HG03354 (cell line): ENCODE measurements around the gene BEAN1.
"Not testable (repeated sequence)": the region's sequence is repeated elsewhere in the genome, so short reads cannot be mapped to it uniquely, and the experiment has no call there.

Experiments used
- ATAC-seq: cut with Tn5 transposase; IDR thresholded peaks from one replicate; pipeline ENCODE4 v1.9.1; 2021; ENCODE audit warnings: mild to moderate bottlenecking; ENCODE audit not compliant: unreplicated experiment, poor library complexity, severe bottlenecking

The BEAN1 gene

DNA sequence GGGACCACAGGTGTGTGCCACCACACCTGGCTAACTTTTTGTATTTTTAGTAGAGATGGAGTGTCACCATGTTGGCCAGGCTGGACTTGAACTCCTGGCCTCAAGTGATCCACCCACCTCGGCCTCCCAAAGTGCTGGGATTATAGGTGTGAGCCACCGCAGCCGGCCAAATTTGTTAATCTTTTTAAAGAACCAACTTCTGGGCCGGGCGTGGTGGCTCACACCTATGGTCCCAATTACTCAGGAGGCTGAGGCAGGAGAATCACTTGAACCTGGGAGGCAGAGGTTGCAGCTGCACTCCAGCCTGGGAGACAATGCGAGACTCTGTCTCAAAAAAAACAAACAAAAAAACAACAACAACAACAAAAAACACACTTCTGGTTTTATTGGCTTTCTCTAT lies 38.9 kb downstream of the BEAN1 start:
- not testable (repeated sequence) for ATAC-seq

DNA sequence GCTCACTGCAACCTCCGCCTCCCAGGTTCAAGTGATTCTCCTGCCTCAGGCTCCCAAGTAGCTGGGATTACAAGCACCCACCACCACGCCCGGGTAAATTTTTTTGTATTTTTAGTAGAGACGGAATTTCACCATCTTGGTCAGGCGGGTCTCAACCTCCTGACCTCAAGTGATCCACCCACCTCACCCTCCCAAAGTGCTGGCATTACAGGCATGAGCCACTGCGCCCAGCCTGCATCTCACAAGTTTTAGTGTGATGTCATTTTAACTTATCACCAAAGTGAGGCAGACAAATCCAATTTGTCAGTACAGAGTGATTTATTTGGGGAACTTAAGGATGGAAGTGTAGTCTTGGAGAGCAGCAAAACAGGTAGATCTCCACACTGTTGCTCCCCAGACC lies 39.5 kb downstream of the BEAN1 start:
- ATAC-seq: not testable (repeated sequence)

DNA sequence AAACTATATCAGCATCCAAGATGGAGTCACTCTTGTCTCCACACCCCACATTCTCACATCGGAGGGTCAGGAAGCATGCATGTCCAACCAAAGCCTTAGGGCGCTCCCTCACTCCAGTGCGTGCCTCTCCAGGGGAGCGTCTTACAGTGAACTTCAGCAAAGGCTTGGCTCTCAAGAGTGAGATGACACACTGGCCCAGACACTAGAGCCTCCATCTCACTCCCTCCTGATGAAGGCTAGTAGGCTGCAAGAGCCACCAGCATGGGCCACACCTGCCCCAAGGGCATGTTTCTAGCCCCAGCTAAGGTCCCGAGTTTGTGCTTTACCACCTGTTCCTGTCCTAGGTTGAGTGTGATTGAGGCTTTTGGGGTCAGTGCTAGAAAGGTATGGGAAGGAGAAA lies 40.5 kb downstream of the BEAN1 start:
- ATAC-seq: no peak

DNA sequence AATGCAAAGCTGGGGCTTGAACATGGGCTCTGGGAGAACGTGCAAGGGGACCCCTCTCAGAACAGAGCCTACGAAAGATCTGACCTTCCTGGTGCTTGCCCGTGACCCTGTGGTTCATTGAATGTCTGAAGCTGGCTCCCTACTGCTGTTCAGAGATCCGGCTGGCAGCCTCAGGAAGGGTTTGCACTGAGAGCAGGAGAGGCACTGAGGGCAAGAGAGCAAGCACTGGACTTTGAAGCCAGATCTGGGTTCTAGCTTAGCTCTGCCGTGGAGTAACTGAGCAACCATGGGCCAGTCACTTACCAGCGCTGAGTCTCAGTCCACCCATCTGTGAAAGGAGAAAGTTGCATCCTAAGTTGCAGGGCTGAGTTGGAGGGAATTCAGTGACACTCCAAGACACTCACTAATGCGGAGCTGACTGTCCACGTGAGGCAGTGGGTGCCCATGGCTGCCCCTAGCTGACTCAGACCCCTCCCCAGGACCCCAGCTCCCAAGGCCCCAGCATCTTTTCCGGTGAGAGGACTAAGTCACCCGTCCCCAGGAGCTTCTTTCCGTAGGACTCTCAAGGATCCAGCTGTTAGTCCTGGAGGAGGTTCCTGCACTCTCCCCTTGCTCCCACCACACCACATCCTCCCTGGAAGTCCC lies 41.3 kb downstream of the BEAN1 start:
- ATAC-seq: no peak

DNA sequence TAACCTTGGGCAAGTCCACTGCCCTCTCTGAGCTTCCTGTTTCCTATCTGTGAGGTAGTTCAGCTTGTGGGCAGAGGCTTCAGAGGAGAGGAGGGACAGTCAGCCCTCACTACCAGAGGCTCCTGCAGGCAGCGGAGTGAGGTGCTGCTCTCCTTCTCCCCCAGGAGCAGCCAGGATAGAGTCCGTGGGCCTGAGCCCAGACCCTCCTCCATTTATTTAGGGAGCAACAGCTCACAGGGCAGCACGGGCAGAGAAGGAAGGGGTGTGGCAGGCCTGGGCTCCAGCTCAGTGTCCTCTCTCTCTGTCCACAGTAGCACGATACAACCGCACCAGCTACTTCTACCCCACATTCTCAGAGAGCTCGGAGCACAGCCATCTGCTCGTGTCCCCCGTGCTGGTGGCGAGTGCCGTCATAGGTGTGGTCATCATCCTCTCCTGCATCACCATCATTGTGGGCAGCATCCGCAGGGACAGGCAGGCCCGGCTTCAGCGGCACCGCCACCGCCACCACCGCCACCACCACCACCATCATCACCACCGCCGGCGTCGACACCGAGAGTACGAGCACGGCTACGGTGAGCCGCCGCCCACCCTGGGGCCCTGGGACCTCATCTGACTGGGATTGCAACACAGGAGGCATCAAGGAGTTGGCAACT lies 42.3 kb downstream of the BEAN1 start:
- no peak for ATAC-seq

DNA sequence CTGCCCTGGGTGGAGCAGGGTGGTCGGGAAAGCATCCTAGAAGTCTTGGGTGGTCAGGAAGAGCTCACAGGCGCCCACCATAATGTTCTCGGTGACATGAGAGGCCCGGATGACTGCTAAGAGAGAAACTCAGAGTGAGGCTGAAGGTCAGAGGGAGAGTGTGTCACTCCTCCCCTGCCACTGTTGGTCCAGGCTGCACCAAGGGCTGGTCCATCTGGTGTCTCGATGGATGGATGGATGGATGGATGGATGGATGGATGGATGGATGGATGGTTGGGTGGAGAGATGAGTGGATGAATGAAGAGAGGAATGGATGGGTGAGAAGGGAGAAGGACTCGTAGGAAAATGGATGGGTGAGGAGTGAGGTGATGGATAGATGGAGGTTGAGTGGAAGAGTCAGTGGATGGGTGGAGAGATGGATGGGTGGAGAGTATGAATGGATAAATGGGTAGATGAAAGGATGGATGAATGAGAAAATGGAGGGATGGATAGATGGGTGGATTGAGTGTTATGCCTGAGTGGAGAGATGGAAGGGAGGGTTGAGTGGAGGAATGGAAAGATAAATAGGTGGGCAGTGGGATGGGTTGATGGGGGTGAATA lies 43.0 kb downstream of the BEAN1 start:
- ATAC-seq: no peak

DNA sequence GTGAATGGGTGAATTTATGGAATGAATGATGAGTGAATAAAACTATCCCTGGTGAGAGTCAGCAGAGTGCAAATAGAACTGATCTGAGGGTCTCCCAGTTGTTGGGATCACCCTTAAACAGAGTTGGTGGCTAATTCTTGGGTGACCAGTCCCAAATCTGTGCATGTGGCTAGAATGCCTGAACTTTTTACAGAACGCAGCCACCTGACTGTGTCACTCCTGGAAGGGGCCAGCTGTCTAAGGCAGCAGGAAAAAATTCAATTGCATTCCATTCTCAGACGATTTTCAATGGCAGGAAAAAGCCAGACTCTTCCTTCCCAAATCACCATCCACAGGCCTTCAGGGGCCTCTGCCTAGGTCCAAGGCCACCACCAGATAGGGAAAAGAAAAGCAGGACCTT lies 43.5 kb downstream of the BEAN1 start:
- no peak for ATAC-seq

DNA sequence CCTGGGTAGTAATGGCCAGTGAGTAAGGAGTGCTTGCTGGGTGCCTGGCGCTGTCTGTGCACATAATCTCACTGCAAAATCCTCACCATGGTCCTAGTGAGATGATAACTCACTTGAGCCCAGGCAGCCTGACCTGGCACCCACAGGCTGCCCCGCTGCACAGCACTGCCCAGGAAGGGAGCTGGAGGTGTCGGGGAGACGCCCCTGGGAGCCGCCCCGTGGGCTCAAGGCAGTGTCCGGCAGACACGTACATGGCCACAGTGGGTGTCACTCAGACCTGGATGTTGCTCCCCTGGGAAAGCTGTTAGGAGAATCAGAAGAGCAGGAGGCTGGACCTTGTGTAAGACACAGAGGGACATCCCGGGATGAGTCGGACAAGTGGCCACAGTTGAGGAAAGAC lies 44.2 kb downstream of the BEAN1 start:
- no peak for ATAC-seq

DNA sequence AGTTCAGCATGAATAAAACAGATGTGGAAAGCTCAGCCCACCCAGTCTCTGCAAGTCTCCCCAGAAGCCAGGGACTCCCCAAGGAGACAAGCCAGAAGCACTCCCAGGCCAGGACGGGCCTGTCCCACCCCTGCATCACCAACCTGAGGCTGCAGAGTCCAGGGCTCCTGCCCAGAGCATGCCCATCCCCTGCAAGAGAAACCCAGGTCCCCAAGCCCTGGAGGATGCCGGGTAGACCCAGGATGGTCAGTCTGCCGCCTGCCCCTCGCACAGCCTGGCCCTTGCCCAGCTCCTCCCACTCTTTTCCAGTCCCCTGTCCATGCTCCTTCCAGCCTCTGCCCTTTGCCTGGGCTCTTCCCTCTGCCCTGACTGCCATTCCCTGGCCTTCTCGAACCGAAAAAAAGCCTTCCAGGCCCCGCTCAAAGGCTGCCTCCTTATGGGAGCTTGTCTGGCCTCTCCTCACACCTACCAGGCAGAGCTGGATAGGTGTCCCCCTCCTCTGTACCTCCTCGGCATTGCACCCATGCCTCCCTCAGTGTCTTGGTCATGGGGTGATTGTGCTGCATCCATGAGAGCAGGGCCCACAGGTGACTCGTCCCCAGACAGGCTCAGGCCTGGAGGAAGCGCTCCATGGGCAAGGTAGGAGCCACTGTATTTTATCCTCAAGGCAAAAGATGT lies 44.8 kb downstream of the BEAN1 start:
- no peak for ATAC-seq

DNA sequence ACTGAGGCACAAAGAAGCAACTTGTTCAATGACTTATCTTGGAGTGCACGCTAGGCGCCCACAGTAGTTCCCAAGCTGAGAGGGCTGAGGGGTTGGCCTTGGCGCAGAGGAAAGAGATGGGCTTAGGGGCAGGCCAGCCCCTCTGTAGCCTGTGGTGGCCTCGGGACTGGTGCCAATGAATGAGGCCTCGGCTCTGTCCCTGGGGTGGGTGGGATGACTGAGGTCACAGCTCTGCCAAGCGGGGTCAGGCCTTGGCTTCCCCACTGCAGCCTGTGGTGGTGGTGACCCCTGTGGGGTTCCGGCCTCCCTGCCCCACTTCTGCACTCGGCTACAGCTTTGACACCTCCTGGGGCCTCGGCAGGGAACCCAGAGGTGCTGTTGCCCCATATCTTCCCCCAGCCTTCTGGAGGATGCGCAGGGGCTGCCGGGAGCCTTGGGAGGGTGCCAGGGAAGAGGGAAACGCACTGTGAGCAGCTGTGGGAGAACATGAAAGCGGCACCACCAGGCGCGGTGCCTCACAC lies 46.0 kb downstream of the BEAN1 start:
- ATAC-seq: no peak

DNA sequence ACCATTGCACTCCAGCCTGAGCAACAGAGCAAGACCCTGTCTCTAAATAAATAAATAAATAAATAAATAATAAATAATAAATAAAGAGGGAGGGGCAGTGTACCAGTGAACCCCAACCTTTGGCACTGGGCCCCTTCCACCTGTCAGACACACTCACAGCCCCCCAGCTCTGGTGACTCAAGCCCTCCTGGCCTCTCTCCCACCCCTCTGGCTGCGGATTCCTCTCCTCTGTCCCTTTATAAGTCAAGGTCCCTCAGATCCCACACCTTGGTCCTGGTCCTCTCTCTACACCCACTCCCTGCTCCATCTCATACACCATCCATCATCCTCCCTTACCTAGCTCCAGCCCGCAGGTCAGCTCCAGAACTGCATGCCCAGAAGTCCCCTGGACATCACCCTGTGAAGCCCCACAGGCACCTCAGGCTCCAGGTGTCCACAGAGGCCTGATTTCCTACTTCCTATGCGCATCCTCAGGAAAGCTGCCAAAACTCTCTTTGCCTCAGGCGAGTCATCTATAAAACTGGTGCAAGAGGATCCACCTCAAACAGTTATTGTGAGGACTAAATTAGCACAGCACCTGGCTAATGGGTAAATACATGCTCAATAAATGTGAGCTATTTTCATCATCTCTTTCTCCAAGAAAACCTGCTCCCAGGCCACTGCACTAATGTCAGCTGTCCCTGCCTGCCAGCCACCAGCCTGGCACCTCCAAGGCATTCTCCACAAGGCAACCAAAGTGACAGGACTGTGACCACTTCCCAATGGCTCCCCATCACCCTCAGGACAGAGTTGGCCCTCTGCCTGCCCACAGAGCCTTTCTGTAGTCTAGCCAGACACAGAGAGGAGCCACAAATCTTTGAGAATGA lies 46.8 kb downstream of the BEAN1 start:
- ATAC-seq: no peak

DNA sequence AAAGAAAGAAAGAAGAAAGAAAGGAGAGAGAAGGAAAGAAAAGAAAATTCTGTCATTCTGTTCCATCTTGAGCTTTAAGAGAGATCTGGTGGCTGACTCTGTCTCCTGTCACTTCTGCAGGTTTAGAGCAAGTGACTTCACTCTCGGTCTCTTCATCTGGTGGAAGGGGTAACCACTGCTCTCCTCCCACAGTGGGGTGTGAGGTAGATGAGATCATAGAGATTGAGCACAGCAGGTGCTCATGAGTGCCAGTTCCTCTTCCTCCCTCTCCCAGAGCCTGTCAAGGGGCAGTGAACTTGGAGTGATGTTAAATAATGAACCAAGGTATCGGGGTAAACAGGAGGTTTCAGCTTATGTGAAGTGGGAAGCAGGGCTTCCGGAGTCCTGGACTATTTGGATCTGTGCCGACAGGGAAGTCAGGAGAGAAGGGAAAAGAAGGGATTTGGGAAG lies 47.7 kb downstream of the BEAN1 start:
- ATAC-seq: peak; percentile 86

DNA sequence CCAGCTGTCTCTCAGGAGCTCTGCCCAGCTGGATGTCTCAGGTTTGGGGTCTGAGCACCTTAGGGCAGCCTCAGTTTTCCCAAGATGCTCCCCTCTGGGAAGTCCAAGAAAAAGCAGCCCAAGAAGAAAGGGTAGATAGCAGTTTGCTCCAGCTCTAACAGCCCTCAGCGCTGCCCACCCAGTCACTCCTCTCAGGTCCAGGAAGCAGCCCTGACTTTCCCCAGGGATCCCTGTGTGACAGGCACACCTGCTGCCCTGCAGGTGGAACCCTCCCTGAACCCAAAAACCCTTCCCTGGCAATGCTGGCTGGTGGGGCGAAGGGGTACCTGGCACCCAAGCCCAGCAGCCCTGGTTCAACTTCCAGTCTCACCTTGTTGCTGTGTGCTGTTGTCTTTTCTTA lies 48.1 kb downstream of the BEAN1 start:
- ATAC-seq: no peak

DNA sequence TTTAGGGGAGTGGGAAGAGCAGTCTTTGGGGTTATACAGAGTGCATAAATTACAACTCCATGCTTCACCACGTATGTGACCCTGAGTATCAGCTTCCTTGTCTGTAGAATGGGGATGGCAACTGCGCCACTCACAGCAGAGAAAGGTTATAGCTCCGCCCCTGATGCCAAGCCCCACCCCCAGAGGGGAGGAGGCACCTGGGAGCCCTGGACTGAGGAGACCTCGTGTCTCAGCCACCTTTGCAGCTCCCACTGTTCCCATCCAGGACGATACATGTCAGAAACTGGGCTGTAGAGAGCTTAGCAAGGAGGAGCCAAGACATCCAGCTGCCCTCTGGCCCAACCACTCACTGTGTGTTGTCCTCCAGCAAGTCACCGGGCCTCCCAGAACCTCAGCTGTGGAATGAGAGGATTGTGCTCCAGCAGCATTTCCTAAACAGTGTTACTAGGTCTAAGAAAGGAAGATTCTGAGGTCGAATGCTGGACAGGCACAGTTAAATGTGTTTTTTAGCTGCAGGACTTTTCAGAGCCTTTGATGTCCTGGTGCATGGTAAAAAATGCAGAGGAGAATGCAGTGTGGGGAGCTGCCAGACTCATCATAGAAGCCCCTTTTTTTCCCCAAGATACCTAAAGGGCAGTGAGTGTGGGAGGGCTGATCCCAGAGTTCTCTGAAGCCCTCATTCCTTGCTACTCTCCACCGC lies 49.4 kb downstream of the BEAN1 start:
- ATAC-seq: no peak

DNA sequence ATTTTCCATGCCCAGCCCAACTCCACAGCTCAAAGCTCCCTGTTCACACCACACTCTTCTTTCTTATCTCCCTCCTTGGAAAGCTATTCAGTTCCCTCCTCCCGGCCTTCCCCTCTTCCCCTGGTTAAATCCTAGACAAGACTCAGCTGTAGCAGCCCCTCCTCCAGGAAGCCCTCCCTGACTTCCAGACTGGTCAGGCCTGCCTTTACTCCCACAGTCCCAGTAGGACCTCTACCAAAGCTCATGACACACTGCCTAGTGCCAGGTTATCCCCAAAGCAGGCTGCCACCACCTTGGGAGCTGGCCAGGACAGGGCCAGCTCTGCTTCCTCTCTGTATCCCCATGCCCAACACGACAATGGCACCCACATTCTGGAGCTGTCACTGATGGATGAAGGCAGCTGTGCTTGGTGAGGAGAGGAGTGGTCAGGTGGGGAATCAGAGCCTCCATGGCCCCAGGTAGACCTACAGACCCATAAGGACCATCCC lies 50.0 kb downstream of the BEAN1 start:
- no peak for ATAC-seq

DNA sequence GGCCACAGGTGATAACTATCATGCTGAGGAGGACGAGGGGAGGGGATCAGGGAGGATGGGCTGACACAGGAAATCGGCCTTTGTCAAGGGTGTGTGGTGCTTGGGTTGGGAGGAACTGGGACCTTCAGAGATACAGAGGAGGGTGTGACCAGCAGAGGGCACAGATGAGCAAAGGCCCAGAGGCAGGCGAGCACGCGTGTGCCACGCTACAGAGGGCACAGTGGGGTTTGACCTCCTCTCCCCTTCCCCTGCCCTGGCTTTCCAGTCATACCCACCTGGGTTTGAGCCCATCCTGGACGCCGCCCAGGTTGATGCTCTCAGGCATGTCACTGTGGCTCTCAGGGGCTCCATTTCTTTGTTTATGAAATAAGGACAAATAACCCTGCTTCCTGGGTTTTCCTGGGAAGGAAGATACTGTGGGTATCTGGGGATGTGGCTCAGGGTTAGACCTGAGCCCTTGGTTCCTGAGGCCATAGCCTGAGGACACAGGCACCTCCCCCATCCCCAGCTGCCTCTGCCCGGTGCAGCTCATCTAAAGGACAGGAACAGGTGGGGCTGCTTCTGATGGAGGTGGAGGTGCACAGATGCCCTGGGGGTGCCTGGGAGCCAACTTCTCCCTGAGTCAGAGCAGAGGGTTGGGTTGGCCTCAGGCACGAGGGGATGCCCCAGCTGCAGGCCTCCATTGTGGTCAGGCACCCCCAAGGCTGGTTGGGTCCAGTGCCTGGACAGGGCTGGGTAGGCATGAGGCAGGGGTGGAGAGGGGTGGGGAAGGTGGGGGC lies 51.8 kb downstream of the BEAN1 start:
- ATAC-seq: peak; percentile 73

DNA sequence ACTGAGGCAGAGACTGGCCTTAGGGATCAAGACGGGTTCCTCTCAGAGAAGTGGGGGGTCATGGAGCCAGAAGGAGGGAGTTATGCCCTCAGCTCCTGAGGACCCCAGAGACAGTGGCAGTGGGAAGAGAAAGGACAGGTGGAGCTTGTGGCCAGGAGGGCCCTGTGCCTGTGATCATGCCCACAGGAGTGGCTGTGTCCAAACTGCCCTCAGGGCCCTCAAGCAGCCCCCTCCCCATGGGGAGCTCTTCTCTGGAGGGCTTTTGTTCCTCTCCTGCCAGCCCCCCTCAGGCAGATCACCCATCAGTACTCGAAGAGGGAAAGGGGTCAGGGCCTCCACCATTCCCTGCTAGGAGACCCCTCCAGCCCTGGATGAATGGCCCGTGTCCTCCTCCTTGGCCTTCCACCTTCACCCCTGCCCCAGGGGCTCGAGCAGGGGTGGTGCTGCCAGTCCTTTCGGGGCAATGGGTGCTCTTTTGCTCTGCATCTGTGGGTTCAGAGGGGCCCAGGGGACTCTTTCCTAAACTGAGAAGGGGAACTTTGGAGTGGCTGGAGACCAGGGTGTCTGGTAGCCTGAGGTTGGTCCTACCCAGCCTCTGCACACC lies 52.7 kb downstream of the BEAN1 start:
- ATAC-seq: no peak
